NCI-H128 (cell line): ENCODE measurements around the gene FKBP7.
"Not testable (repeated sequence)": the region's sequence is repeated elsewhere in the genome, so short reads cannot be mapped to it uniquely, and the experiment has no call there.

Experiments
- DNase-seq: peaks from one replicate; lab custom pipeline; 2025; ENCODE audit not compliant: unreplicated experiment; lab: John Stamatoyannopoulos, UW

The FKBP7 gene

GRCh38 chr2:178478439-178479274, at the start of gene FKBP7:
TSS of gene FKBP7 (minus strand) at chr2:178478600. CDS start at chr2:178478499, 101 bp downstream.
- peak; percentile 35 for DNase-seq

DNA sequence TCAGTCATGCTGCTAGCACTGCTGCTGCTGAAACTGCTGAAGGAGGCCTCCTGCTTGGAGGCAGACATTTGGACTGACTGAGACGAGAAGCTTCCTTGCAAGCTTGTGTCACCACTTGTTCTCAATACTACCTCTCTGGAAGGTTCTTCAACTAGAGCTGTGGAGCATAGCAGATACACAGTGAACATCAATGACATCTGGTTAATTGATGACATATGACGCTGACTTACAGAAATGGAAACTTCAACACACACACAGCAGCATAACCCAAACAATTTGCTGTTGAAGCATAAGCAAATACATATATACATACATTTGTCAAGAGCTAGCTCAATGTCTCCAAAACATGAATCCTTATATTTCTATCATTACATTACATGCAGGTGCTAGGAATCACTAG, 49.2 kb upstream of the FKBP7 start:
- no peak for DNase-seq

- DNase-seq = no peak
Measured at GRCh38 chr2:178526256-178526655, 47.9 kb upstream of the FKBP7 start.

DNA sequence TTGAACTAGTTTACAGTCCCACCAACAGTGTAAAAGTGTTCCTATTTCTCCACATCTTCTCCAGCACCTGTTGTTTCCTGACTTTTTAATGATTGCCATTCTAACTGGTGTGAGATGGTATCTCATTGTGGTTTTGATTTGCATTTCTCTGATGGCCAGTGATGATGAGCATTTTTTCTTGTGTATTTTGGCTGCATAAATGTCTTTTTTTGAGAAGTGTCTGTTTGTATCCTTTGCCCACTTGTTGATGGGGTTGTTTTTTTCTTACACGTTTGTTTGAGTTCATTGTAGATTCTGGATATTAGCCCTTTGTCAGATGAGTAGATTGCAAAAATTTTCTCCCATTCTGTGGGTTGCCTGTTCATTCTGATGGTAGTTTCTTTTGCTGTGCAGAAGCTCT, 47.1 kb upstream of the FKBP7 start:
- DNase-seq = not testable (repeated sequence)

DNA sequence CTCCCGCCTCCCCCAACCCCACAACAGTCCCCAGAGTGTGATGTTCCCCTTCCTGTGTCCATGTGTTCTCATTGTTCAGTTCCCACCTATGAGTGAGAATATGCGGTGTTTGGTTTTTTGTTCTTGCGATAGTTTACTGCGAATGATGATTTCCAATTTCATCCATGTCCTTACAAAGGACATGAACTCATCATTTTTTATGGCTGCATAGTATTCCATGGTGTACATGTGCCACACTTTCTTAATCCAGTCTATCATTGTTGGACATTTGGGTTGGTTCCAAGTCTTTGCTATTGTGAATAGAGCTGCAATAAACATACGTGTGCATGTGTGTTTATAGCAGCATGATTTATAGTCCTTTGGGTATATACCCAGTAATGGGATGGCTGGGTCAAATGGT, 46.6 kb upstream of the FKBP7 start:
- DNase-seq = not testable (repeated sequence)

DNA sequence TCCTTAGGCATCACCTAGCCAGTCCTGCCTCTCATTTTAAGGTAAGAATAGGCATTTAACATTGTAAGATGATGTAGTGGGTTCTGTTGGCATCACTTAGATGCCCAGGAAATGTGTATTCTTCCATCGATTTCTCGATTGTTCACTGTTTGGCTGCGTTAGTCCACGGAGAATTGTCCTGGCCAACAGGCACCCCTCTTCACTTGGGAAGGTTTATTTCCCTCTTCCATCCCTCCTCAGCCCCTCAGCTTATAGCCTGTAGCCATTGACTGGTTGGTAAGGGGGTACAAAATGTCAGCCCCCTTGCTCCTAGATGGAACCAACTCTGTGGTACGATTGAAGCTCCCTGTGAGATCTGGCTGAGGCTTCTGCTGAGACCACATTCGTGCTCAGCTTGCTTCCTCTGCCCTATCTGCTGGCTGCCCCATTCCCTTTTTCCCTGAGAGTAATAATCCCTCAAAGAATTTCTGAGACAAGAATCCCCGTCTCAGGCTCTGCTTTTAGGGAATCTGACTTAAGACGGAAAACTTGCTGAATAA, 45.3 kb upstream of the FKBP7 start:
- DNase-seq = no peak

GRCh38 chr2:178522950-178523595, 44.7 kb upstream of the FKBP7 start:
- DNase-seq = peak; percentile 27

DNA sequence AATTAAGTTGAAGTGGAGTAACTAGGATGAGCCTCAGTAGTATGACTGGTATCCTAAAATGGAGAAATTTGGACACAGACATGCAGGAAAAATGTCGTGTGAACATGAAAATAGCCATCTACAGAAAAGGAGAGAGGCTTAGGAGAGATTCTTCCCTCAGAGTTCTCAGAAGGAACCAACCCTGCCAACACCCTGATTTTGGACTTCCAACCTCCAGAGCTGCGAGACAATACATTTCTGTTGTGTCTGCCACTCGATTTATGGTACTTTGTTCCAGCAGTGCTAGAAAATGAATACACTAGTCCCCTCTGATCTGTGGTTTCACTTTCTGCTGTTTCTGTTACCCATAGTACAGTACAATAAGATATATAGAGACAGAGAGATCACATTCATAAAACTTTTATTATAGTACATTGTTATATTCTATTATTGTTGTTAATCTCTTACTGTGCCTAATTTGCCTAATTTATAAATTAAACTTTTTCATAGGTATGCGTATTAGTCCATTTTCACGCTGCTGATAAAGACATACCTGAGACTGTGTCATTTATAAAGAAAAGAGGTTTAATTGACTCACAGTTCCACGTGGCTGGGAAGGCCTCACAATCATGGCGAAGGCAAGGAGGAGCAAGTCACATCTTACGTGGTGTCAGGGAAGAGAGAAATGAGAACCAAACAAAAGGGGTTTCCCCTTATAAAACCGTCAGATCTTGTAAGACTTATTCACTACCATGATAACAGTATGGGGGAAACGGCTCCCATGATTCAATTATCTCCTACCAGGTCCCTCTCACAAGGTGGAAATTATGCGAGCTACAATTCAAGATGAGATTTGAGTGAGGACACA, 43.1 kb upstream of the FKBP7 start:
- DNase-seq = no peak

DNA sequence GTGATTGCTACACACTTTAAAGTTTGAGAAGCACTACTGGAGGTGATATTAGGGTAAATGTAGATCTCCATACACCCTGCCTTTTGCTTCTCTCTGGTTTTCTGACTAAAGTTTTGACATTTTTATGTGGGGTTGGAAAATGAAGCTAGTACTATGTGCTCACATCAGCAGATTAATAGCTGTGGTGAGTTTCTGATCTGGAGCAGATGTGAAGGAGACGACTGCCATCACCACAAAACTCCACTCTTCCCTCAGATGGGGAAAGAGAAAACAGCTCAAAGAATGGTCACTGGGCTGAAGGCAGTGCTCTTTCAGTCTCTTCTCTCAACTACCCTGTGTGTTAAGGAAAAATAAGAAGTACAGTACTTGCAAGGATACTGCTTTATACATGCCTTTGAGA, 39.1 kb upstream of the FKBP7 start:
- no peak for DNase-seq

DNA sequence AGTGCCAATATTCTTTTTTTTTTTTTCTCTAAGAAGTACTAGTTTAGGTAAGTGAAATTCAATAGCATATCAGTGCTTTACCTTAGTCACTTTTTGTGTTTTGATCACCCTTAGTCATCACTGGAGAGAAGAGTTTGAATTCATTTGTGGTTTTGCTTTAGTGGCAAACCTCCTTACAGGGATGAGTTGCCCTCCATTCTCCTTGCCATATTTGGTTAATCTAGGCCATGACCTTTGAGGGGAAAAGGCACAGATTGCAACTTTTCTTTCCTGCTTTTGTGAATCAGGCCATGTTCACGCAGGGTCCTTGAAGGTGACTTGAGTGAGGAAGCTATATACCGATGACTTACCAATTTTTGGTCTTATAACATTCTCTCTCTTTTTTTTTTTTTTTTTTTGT, 36.3 kb upstream of the FKBP7 start:
- DNase-seq = no peak

- DNase-seq = no peak
Measured at GRCh38 chr2:178513876-178514275, 35.5 kb upstream of the FKBP7 start.

- no peak for DNase-seq
Measured at GRCh38 chr2:178512484-178512883, 34.1 kb upstream of the FKBP7 start.

GRCh38 chr2:178510384-178510783, 32.0 kb upstream of the FKBP7 start:
- DNase-seq = no peak

- DNase-seq = no peak
Measured at GRCh38 chr2:178508646-178509045, 30.2 kb upstream of the FKBP7 start.

DNA sequence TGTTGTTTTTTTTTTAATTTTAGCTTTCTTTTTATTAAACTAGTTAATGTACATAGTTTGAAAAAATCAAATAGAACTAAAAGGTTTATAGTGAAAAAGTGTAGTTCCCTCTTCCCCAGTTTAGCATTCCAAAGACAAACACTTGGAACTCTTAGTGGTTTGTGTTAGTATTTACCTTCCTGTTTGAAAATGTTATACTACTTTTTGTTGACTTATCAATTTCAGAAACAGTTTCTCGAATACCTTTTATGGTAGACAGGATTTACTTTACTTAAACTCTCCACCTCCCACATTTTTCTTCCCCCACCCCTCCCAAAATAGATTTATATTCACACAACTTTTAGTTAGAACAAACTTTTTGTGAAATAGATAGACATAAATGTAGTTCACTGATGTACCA, 28.5 kb upstream of the FKBP7 start:
- no peak for DNase-seq

DNA sequence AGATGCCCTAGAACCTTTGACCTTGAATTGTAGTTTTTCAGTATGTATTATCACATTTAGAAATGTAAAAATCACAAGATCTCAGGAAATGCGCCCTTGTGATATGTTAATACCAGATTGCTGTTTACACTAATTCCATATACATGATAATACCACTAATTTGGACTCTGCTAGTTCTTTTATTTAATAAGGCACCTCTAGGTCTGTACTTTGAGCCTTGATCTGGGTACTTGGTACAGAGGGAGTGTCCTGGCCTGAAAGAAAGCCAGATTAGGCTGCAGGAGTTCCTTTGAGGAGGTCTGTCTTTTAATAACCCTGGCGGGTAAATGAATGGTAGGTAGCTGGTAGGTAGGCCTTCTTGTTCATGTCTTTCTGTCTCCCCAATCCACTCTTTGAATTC, 28.1 kb upstream of the FKBP7 start:
- DNase-seq = no peak

- DNase-seq = no peak
Measured at GRCh38 chr2:178506101-178506500, 27.7 kb upstream of the FKBP7 start.

- no peak for DNase-seq
Measured at GRCh38 chr2:178502751-178503150, 24.4 kb upstream of the FKBP7 start.

- no peak for DNase-seq
Measured at GRCh38 chr2:178499640-178500039, 21.2 kb upstream of the FKBP7 start.

GRCh38 chr2:178498137-178498536, 19.7 kb upstream of the FKBP7 start:
- no peak for DNase-seq

DNA sequence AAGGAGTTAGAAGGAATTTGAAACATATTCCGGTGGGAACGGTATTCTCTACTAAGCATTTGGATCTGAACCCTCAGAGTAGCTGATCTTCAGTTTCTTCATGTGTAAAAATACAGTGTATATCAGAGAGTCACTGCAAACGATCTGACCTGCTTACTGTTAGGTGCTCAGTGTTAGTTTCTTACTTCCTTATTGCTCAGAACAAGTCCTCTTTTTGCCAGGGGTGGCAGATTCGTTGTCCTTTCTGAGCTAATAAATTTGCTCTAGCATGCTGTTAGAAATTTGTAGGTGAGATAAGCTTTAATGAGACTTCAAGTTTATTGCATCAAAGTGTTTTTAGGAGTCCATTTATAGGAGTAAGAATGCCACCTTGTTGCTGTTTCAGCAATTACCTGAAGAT, 17.6 kb upstream of the FKBP7 start:
- no peak for DNase-seq
